ENCODE results near the gene ADSL. TPM values are rescaled to one million over a fixed set of nuclear protein-coding genes. Genes with fewer than 3 reads are reported as not detected.
"Not testable (repeated sequence)": the region's sequence is repeated elsewhere in the genome, so short reads cannot be mapped to it uniquely, and the experiment has no call there.

The ADSL gene
- total RNA-seq, 3 donors from 2014 or later: 34.0 to 48.1 (median 42.8) TPM

DNA sequence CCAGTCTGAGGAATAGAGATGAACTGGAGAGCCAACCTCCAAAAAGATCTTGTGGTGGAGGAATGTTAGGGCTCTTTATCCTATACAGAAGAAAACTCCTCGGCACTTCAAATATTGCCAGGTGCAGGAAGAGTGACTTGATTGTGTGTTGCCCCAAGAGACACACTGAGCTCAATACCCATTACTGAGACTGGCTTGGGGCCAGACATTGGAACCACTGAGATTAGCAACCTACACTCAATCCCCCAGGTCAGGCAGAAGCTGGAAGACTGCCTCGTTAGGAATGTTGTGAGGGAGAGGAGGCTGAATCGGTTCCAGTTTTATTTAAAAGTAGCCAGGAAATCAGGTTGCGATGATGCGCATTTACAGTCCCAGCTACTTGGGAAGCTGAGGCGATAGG, 21.7 kb downstream of the ADSL start:
- no peaks in the 10 kb centered on the region for H3K36me3 ChIP-seq (ENCODE audit: low read depth)
- ATAC-seq: no peak
- TF ChIP-seq, protein P1, sequence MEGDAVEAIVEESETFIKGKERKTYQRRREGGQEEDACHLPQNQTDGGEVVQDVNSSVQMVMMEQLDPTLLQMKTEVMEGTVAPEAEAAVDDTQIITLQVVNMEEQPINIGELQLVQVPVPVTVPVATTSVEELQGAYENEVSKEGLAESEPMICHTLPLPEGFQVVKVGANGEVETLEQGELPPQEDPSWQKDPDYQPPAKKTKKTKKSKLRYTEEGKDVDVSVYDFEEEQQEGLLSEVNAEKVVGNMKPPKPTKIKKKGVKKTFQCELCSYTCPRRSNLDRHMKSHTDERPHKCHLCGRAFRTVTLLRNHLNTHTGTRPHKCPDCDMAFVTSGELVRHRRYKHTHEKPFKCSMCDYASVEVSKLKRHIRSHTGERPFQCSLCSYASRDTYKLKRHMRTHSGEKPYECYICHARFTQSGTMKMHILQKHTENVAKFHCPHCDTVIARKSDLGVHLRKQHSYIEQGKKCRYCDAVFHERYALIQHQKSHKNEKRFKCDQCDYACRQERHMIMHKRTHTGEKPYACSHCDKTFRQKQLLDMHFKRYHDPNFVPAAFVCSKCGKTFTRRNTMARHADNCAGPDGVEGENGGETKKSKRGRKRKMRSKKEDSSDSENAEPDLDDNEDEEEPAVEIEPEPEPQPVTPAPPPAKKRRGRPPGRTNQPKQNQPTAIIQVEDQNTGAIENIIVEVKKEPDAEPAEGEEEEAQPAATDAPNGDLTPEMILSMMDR (IDR thresholded peaks at IDR 0.05): no peak
- H3K9me3 ChIP-seq: no peaks in the 10 kb centered on the region
- no peak overlapping the region for H3K4me3 ChIP-seq
- DNase-seq: no peak
- intact Hi-C loops (cut with DNase I, micrococcal nuclease): no loop called here
- peaks cover 7% of the 10 kb centered on the region for H3K4me1 ChIP-seq (ENCODE audit: low read depth)

DNA sequence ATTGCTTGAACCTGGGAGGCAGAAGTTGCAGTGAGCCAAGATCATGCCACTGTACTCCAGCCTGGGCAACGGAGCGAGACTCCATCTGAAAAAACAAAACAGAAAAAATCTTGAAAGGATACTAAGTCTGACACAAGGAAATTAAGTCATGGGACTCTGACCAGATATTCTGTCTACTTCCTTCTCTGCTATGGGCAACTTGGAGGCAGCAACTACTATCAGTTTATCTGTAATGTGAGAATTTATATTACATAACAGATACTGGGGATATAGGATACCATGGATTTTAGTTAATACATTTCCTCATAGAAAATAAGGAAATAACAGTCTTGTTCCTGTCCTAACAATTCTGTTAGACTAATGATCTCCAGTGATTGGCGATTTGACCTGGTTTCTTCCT, 22.5 kb downstream of the ADSL start:
- no peaks in the 10 kb centered on the region for H3K36me3 ChIP-seq (ENCODE audit: low read depth)
- H3K4me3 ChIP-seq: no peak overlapping the region
- TF ChIP-seq, protein P1 (IDR thresholded peaks at IDR 0.05): no peak
- H3K4me1 ChIP-seq (ENCODE audit: low read depth): peaks cover 7% of the 10 kb centered on the region
- H3K9me3 ChIP-seq: no peaks in the 10 kb centered on the region
- DNase-seq (no peak), ATAC-seq (no peak)
- intact Hi-C loops (cut with DNase I, micrococcal nuclease): no loop called here

DNA sequence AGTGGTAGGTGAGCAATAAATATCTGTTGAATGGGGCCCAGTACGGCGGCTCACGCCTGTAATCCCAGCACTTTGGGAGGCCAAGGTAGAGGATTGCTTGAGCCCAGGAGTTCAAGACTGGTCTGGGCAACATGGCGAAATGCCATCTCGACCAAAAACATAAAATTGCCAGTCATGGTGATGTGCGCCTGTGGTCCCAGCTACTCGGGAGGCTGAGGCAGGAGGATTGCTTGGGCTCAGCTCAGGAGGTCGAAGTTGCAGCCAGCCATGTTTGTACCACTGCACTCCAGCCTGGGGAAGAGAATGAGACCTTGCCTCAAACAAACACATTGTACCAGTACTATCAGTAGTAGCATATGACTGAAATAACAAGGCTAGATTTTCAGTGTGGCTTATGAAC, 28.3 kb downstream of the ADSL start:
- DNase-seq (no peak), ATAC-seq (no peak)
- peaks cover 5% of the 10 kb centered on the region for H3K4me1 ChIP-seq (ENCODE audit: low read depth)
- intact Hi-C loops (cut with DNase I, micrococcal nuclease): no loop called here
- H3K9me3 ChIP-seq: no peaks in the 10 kb centered on the region
- no peaks in the 10 kb centered on the region for H3K36me3 ChIP-seq (ENCODE audit: low read depth)
- TF ChIP-seq, protein P1 (IDR thresholded peaks at IDR 0.05): no peak
- no peak overlapping the region for H3K4me3 ChIP-seq

DNA sequence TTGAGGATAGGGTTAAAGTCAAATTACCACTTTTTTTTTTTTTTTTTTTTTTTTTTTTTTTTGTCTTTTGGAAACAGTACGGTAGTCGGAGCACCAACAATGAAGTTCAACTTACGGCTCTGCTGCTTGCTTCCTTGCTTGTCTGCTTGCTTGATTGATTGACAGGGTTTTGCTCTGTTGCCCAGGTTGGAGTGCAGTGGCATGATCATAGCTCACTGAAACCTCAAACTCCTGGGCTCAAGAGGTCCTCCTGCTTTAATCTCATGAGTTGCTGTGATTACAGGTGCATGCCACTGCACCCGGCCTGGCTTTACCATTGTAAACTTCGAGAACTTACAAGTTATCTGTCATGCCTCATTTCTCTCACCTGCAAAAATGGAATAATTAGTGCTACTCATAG, 29.8 kb downstream of the ADSL start:
- H3K4me3 ChIP-seq: no peak overlapping the region
- intact Hi-C loops (cut with DNase I, micrococcal nuclease): no loop called here
- TF ChIP-seq, protein P1 (IDR thresholded peaks at IDR 0.05): no peak
- H3K36me3 ChIP-seq (ENCODE audit: low read depth): no peaks in the 10 kb centered on the region
- DNase-seq: no peak
- H3K4me1 ChIP-seq (ENCODE audit: low read depth): peaks cover 5% of the 10 kb centered on the region
- H3K9me3 ChIP-seq: no peaks in the 10 kb centered on the region
- no peak for ATAC-seq

DNA sequence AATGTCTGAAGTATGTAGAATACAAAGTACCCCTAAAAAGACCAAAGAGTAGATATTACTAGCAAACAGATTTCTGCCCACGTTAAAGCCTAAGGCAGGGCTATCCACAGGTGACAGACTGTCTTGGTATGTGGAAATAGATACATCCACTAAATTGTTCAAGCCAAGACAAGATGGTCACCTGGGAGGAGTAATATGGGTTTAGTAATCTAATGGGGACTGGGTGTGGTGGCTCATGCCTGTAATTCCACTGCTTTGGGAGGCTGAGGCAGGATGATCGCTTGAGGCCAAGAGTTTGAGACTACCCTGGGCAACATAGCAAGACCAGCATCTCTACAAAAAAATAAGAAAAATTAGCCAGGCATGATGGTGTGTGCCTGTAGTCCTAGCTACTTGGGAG, 31.6 kb downstream of the ADSL start:
- Histone ChIP-seq H3K9me3 (no peaks in the 10 kb centered on the region), H3K36me3 (ENCODE audit: low read depth) (no peaks in the 10 kb centered on the region), H3K4me3 (no peak overlapping the region), H3K4me1 (ENCODE audit: low read depth) (peaks cover under 1% of the 10 kb centered on the region)
- TF ChIP-seq, protein P1 (IDR thresholded peaks at IDR 0.05): no peak
- intact Hi-C loops (cut with DNase I, micrococcal nuclease): no loop called here
- DNase-seq: no peak
- ATAC-seq: no peak

DNA sequence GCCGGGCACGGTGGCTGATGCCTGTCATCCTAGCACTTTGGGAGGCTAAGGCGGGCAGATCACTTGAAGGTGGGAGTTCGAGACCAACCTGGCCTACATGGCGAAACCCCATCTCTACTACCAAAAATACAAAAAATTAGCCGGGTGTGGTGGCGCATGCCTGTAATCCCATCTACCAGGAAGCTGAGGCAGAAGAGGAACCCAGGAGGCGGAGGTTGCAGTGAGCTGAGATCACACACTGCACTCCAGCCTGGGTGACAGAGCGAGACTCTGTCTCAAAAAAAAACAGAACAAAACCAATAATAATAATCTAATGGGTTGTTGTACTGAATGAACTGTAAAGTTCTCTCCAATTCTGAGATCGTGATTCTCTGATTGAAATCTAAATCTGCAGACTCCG, 32.1 kb downstream of the ADSL start:
- H3K36me3 ChIP-seq (ENCODE audit: low read depth); H3K9me3 ChIP-seq; intact Hi-C loops (cut with DNase I, micrococcal nuclease); DNase-seq; ATAC-seq; H3K4me1 ChIP-seq (ENCODE audit: low read depth); H3K4me3 ChIP-seq: not testable (repeated sequence)

Data from mucosa of descending colon (tissue), 3 donors.